Breast epithelium (tissue), 4 donors: ENCODE data around the gene GPAT2. TPM values are rescaled to one million over a fixed set of nuclear protein-coding genes. Genes with fewer than 3 reads are reported as not detected.
"Not testable (repeated sequence)": the region's sequence is repeated elsewhere in the genome, so short reads cannot be mapped to it uniquely, and the experiment has no call there.

ENCODE experiments used
- DNase-seq, 2 donors: peaks; one replicate each; pipeline ENCODE4 v3.0.0-alpha.2; 2019; ENCODE audit warnings: low spot score in 2 of 2
- H3K27ac ChIP-seq, 2 donors: fragments of 200-600 bp; sonication (generic) in 1 of 2; one replicate each; pipeline ENCODE4 v1.5.1; 2016 to 2019; ENCODE audit warnings: mild to moderate bottlenecking in 1 of 2
- H3K27me3 ChIP-seq, 2 donors: fragments of 200-600 bp; sonication (generic) in 1 of 2; one replicate each; pipeline versions ENCODE4 v1.5.1 to v1.6.0; 2017 to 2019; ENCODE audit warnings: control low read depth in 1 of 2, mild to moderate bottlenecking in 1 of 2
- H3K36me3 ChIP-seq: fragments of 200-600 bp; one replicate; pipeline ENCODE4 v1.5.1; 2019
- H3K4me1 ChIP-seq, 2 donors: fragments of 200-600 bp; sonication (generic); one replicate each; pipeline ENCODE4 v1.5.1; 2016 to 2019; ENCODE audit warnings: control low read depth in 1 of 2
- H3K4me3 ChIP-seq, 3 donors: fragments of 200-600 bp; sonication (generic); 1 replicate in 2 of 3; 2 replicates in 1 of 3; pipeline ENCODE4 v1.5.1; 2016 to 2019; ENCODE audit warnings: mild to moderate bottlenecking in 3 of 3, moderate library complexity in 2 of 3
- H3K9me3 ChIP-seq, 2 donors: fragments of 200-600 bp; sonication (generic) in 1 of 2; one replicate each; pipeline ENCODE4 v1.5.1; 2016 to 2019; ENCODE audit warnings: control low read depth in 1 of 2
- POLR2A ChIP-seq: fragments of 450-650 bp; IDR thresholded peaks from one replicate; pipeline ENCODE4 v1.6.1; 2016; ENCODE audit warnings: antibody characterized with exemption, mild to moderate bottlenecking, moderate library complexity
- POLR2AphosphoS5 ChIP-seq, 3 donors: sonication (generic); formaldehyde crosslinking; IDR thresholded peaks; one replicate each; pipeline ENCODE4 v1.6.1; 2017; ENCODE audit warnings: antibody characterized with exemption in 3 of 3
- intact Hi-C: fragments of 100-400 bp; cut with DNase I; formaldehyde crosslinking; loops from one replicate; pipeline ENCODE4 v1.15.1; 2023; ENCODE audit warnings: low total_unique reads
- total RNA-seq, 3 donors: library from RNA; depleted of rRNA; stranded (reverse); fragments of >200 nt; gene quantifications; one replicate each; pipeline ENCODE4 v1.1.0, GENCODE V29; 2016
- TF ChIP-seq, protein P1 (sequence below), 3 donors: fragments of 450-650 bp; IDR thresholded peaks; one replicate each; pipeline ENCODE4 v1.5.1; 2016 to 2017; ENCODE audit warnings: antibody characterized with exemption in 3 of 3, mild to moderate bottlenecking in 3 of 3, moderate library complexity in 3 of 3

The GPAT2 gene
- total RNA-seq, 3 donors from 2014 or later: 5.9 to 11.7 (median 8.8) TPM

DNA sequence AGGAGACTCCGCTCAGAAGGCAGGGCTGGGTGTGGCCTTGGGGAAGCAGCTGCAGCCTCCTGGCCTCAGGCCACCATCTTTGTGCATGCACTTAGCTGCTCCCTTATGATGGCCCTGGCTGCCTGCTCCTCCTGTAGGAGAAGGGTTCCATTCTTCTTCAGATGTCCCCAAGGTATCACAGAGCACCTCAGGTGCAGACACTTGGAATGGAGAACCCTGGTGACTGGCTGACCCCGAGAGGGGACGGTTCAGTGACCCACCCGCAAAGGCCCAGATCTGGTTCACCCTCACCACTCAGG lies 9.6 kb downstream of the GPAT2 start:
- Histone ChIP-seq H3K4me3 (no peak overlapping the region), H3K27me3 (no peaks in the 10 kb centered on the region), H3K27ac (no peak overlapping the region), H3K4me1 (no peaks in the 10 kb centered on the region), H3K36me3 (no peaks in the 10 kb centered on the region), H3K9me3 (no peaks in the 10 kb centered on the region)
- no peak for DNase-seq
- intact Hi-C loops: loop anchor here (10.0 kb wide), 1 partner anchor 90 kb away; the partner anchor contains the start of gene ADRA2B
- TF ChIP-seq, protein P1, sequence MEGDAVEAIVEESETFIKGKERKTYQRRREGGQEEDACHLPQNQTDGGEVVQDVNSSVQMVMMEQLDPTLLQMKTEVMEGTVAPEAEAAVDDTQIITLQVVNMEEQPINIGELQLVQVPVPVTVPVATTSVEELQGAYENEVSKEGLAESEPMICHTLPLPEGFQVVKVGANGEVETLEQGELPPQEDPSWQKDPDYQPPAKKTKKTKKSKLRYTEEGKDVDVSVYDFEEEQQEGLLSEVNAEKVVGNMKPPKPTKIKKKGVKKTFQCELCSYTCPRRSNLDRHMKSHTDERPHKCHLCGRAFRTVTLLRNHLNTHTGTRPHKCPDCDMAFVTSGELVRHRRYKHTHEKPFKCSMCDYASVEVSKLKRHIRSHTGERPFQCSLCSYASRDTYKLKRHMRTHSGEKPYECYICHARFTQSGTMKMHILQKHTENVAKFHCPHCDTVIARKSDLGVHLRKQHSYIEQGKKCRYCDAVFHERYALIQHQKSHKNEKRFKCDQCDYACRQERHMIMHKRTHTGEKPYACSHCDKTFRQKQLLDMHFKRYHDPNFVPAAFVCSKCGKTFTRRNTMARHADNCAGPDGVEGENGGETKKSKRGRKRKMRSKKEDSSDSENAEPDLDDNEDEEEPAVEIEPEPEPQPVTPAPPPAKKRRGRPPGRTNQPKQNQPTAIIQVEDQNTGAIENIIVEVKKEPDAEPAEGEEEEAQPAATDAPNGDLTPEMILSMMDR (IDR thresholded peaks at IDR 0.05): no peak
- no peak for TF ChIP-seq POLR2A
- TF ChIP-seq POLR2AphosphoS5 (IDR thresholded peaks at IDR 0.05): no peak

DNA sequence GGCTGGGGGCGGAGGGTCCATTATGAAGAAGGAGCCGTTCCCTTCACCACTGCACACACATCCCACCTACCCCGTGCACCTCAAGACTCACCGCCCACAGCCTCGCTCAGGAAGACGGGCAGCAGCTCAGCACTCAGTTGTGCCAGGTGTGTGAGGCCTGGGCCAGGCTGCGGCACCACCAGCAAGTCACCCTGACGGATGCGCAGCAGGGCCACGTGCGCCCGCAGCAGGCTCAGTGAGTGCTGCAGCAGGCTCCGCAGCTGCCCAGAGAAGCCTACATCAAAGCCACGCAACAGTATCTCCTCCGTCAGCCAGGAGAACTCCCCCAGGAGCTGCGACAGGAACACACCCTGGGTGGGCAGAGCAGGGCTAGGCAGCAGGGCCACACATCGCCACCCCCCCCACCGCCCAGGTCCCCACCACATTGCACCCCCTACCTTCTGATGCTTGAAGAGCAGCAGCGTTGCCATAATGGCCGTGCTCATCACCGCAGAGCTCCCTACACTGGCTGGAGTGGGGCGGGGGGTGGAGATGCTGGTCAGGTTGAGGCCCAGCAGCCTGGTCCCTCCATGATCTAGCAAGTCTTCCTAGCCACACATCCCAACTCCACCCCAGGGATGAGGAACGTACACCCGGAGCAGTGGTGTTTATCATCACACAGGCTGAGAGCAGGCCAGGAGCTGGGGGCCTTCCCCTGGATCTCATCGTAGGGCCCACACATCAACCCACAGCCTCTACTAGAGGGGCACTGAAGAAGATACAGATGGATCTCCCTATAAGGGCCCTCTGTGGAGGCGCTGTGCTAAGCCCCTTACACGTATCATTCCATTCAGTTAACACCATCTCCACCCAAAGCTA lies 10.2 kb downstream of the GPAT2 start:
- H3K9me3 ChIP-seq: no peaks in the 10 kb centered on the region
- no peak overlapping the region for H3K4me3 ChIP-seq
- no peak overlapping the region for H3K27ac ChIP-seq
- H3K27me3 ChIP-seq: no peaks in the 10 kb centered on the region
- H3K4me1 ChIP-seq: no peaks in the 10 kb centered on the region
- DNase-seq: peak in 1 of 2 donors; percentile 46
- H3K36me3 ChIP-seq: no peaks in the 10 kb centered on the region
- TF ChIP-seq, protein P1 (IDR thresholded peaks at IDR 0.05): no peak
- TF ChIP-seq POLR2AphosphoS5 (IDR thresholded peaks at IDR 0.05) (no peak), POLR2A (no peak)
- intact Hi-C loops: loop anchor here (10.0 kb wide), 1 partner anchor 90 kb away; the partner anchor contains the start of gene ADRA2B

DNA sequence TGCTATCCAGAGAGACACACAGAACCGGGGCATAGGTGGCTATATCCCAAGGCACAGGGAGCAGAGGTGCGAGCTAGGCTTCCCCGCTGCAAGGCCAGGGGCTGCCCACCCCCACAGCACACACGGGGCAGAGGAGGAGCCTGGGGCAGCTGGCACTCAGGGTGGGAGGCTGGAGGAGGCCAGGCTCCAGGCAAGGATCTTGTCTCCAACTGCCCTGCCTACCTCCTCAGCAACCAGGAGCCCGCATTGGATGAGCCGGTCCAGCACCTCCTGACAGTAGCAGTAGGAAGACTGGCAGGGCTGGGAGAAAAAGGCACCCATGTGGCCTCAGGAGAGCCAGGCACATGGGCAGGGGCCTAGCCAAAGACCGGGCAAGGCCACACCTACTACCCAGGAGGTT lies 11.0 kb downstream of the GPAT2 start:
- H3K4me3 ChIP-seq, H3K27ac ChIP-seq, DNase-seq, H3K4me1 ChIP-seq, H3K36me3 ChIP-seq, H3K27me3 ChIP-seq, H3K9me3 ChIP-seq: not testable (repeated sequence)
- intact Hi-C loops: loop anchor here (10.0 kb wide), 1 partner anchor 91 kb away; the partner anchor contains the start of gene ADRA2B

DNA sequence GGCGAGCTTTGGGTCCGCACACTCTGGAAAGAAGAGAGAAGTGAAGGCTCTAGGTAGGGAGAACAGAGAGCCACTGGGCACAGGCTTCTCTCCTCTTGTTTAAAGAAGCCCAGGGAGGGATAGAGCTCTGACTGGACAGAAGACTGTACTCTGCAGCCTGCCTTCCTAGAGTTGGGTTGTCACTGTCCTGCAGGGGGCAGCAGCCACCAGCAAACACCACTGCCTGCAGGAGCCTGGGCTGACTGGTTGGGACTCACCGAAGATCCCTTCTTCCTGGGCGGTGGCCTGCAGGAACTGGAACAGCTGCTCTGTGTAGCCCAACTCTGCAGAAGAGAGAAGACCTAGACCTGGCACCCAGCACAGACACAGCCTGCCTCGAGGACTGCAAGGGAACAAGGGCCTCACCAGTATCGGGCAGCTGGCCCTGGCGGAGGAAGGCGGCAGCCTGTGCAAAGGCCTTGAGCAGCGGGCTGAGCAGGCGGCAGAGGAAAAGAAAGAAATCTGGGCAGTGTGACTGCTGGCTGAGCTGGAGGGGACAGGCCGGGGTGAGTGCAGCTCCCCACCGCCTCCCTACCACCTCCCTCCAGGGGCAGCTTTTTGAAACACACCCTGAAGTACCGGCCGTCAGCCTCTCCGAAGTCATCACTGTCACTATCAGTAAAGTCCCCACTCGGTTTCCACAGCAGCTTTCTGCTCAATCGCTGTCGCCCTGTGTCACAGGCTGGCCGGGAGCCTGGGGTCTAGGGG lies 11.8 kb downstream of the GPAT2 start:
- not testable (repeated sequence) for H3K4me1 ChIP-seq, H3K4me3 ChIP-seq, H3K9me3 ChIP-seq, H3K36me3 ChIP-seq, H3K27me3 ChIP-seq, H3K27ac ChIP-seq
- intact Hi-C loops: loop anchor here (10.0 kb wide), 1 partner anchor 92 kb away; the partner anchor contains the start of gene ADRA2B
- TF ChIP-seq, protein P1 (IDR thresholded peaks at IDR 0.05): peak; percentile 46 to 90 (median 82)
- DNase-seq: peak; percentile 84 to 86

DNA sequence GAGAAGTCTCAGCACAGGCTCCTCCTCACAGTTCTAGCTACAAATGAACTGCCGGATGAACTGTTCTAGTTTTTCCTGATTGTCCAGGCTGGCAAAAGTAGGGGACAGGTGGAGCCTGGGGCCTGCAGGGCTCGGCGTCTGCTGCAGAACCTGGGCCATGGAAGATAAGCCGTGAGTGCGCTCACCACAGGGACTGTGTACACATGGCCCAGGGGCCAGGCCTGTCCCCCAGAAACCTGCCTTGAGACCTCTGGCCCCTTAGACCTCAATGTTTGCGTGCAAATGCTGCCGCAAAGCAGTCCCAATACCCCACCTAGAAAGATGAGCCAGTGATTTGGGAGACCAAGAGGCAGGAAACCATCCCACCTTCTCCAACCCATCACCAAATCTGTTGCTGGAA lies 12.6 kb downstream of the GPAT2 start:
- not testable (repeated sequence) for H3K27ac ChIP-seq, H3K4me1 ChIP-seq, H3K9me3 ChIP-seq, H3K4me3 ChIP-seq, H3K36me3 ChIP-seq, DNase-seq, H3K27me3 ChIP-seq
- intact Hi-C loops: loop anchor here (10.0 kb wide), 1 partner anchor 93 kb away; the partner anchor contains the start of gene ADRA2B

DNA sequence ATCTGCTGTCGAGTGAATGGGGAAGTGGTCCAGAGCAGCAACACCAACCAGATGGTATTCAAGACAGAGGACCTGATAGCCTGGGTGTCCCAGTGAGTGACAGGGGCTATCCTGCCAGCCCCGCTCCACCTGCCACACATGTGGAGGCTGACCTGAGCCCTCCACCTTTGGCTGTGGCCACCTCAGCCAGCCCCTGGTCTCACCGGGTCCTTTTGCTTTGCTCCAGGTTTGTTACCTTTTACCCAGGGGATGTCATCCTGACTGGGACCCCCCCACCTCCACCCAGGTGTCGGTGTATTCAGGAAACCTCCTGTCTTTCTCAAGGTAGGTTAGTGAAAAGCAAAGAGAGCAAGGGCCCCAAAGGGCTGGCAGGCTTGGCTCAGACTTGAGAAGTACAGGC lies 13.6 kb downstream of the GPAT2 start:
- not testable (repeated sequence) for H3K4me3 ChIP-seq, H3K4me1 ChIP-seq, H3K27ac ChIP-seq, H3K36me3 ChIP-seq, DNase-seq, H3K9me3 ChIP-seq, H3K27me3 ChIP-seq
- intact Hi-C loops: loop anchor here (10.0 kb wide), 1 partner anchor 94 kb away; the partner anchor contains the start of gene ADRA2B

DNA sequence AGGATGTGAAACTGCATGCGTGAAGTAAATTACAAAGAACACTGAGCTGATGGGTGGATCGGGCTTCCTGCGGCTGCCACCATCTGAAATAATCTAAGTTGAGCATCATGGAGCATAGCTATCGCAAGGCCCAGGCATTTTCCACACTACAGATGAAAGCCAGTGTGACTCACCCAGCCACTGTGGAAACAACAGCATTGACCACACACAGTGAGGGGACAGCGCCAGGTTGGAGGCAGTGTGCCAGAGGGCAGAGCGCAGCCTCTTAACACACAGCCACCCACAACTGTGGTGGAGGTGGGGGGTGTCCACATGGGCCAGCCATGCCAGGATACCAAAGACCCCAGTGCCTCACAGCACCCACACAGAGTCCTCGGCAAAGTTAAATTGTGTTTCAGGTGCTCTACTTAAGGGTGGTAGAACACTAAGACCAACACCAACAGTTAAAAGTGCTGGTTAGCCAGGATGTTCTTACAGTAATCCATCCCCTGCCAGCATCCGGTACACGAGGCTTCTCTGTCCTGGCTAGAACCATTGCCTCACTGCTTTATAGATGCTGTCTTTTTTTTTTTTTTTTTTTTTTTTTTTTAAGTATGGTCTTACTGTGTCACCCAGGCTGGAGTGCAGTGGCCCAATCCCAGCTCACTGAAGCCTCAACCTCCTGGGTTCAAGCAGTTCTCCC lies 14.7 kb downstream of the GPAT2 start:
- H3K36me3 ChIP-seq, H3K27me3 ChIP-seq, DNase-seq, H3K4me3 ChIP-seq, H3K4me1 ChIP-seq, H3K27ac ChIP-seq, H3K9me3 ChIP-seq: not testable (repeated sequence)
- intact Hi-C loops: loop anchor here (10.0 kb wide), 1 partner anchor 95 kb away; the partner anchor contains the start of gene ADRA2B

DNA sequence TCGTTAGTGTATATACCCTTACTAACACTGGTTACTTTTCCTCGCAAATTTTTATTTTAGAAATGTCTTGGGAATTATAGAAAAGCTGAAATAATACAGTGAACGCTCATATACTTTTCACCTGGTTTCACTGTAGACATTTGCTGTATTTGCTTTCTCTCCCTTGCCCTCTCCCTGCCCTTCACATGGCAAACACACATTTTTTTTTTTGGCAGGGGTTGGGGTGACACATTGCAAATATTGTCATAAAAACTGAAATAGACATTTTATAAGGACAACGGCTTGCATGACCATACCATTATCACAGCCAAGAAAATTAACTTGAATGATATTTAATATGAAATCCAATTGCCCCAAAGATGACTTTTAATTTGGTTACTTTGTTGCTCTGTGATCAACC lies 18.4 kb downstream of the GPAT2 start:
- H3K36me3 ChIP-seq, H3K4me1 ChIP-seq, H3K4me3 ChIP-seq, DNase-seq, H3K9me3 ChIP-seq, H3K27me3 ChIP-seq, intact Hi-C loops, H3K27ac ChIP-seq: not testable (repeated sequence)

DNA sequence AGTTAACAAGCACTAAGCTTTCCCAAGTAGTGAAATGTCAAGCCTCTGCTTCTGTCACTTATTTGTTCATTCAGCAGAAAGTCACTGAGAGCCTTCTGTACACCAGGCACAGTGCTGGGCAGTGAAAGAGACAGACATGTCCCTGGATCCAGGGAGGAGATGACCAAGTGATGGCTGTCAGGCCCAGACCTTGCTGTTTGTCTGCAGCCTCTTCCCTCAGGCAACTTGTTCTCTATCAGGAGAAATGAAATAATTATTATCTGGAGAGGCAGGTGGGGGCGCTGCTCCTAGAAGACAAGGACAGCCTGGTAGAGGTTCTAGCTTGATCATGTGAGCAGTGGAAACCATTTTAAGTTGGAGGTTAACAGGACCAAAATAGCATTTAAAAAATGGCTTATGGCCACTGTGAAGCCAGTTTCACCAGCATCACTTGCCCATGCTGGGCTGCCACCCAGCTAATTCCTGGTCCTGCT lies 21.9 kb downstream of the GPAT2 start:
- DNase-seq, intact Hi-C loops, H3K4me3 ChIP-seq, H3K36me3 ChIP-seq, H3K4me1 ChIP-seq, H3K9me3 ChIP-seq, H3K27me3 ChIP-seq: not testable (repeated sequence)
- H3K27ac ChIP-seq: peak overlapping the region; percentile 74 to 84
